NCI-H345 treated with DMSO at 0.1 percent for 48 hours (cell line): Measurements from ENCODE around the gene REXO1.

Experiments used
- DNase-seq: peaks from one replicate; lab custom pipeline; 2025; ENCODE audit not compliant: unreplicated experiment; lab: John Stamatoyannopoulos, UW

The REXO1 gene

GRCh38 chr19:1773184-1773583 is 75.1 kb downstream of the REXO1 start:
- DNase-seq, result no peak

DNA sequence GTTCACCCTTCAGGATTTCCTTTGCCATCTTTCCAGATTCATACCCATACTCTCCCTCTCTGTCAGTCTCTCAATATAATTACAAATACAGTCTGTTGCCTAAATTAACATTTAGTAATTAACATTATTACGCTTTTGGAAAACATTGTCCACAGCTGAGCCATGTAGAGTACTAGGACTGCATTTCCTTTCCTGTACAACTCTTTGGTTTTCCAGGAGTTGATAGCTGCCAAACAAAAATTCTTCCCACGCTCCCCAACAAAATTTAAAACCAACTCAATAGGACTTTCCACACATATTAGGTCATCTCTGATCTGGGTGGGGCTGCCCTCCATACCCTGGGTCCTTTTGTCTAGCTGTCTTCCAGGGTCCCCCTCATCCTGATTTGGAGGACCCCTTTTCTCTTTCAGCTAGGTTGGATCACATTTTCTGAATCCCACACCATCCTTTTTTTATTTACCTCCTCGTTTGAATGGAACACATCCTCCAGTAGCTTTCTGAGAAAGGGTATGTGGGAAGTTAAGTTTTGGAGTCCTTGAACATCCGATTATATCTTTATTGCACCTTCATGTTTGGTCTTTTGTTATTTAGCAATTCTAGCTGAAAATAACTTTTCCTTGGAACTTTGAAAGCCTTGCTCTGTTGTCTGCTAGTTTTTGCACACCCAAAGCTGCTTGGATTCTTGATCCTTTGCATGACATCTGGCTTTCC is 77.3 kb downstream of the REXO1 start:
- DNase-seq, result no peak

DNA sequence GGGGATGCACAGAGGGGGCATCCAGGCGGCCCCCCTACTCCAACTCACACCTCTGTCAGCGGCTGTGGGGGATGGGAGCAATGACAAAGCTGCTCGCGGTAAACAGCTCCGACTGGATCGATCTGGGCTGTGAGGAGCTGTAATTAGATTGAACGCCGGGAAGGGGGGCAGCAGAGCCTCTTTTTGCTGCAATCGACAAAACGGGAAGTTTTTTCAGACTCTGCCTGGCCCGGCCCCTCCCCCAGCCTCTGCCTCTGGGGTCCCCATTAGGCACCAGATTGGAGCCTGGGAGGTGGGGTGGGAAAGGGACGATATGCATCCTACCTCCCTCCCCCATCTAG is 78.7 kb downstream of the REXO1 start:
- DNase-seq, result no peak

DNA sequence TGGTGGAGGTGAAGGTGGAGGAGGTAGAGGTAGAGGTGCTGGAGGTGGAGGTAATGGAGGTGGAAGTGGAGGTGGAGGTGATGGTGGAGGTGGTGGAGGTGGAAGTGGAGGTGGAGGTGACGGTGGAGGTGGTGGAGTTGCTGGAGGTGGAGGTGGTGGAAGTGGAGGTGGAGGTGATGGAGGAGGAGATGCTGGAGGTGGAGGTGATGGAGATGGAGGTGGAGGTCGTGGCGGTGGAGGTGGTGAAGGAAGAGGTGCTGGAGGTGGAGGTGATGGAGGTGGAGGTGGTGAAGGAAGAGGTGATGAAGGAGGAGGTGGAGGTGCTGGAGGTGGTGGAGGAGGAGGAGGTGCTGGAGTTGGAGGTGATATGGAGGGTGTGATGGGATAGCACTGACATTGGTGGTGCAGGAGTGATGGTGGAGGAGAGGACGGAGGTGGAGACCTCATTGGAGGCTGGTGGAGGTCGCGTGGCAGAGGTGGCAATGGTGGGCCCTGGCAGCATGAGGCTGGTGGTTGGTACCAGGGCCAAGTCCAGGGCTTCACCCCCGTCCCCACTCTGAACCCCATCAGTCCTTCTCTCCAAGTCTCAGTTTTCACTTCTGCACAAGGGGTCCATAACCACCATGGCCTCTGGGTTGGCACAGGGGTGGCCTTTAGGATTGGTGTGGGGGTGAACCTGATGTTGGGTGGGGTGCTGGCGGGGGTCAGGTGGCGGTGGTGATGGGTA is 79.2 kb downstream of the REXO1 start:
- no peak for DNase-seq

DNA sequence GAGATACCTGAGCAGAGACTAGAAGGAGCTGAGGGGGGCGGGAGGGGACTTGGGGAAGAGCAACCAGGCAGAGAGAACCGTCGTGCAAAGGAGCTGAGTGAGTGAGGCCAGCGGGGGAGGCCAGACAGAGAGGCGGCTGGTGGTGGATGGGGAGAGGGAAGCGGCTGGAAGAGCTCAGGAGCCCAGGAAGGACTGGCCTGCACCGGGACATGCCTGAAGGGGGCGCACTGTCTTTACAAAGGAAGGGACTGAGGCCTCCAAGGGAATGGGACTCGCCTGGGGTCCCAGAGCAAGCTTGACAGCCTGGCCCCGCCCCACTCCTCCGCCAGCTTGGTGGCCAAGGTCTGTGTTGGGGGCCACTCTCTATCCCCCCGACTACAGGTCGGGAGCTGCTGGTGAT is 80.0 kb downstream of the REXO1 start:
- no peak for DNase-seq

GRCh38 chr19:1767464-1767933 is 80.8 kb downstream of the REXO1 start:
- no peak for DNase-seq

- DNase-seq, result no peak
These were observed 81.4 kb downstream of the REXO1 start for GRCh38 chr19:1766800-1767352.

DNA sequence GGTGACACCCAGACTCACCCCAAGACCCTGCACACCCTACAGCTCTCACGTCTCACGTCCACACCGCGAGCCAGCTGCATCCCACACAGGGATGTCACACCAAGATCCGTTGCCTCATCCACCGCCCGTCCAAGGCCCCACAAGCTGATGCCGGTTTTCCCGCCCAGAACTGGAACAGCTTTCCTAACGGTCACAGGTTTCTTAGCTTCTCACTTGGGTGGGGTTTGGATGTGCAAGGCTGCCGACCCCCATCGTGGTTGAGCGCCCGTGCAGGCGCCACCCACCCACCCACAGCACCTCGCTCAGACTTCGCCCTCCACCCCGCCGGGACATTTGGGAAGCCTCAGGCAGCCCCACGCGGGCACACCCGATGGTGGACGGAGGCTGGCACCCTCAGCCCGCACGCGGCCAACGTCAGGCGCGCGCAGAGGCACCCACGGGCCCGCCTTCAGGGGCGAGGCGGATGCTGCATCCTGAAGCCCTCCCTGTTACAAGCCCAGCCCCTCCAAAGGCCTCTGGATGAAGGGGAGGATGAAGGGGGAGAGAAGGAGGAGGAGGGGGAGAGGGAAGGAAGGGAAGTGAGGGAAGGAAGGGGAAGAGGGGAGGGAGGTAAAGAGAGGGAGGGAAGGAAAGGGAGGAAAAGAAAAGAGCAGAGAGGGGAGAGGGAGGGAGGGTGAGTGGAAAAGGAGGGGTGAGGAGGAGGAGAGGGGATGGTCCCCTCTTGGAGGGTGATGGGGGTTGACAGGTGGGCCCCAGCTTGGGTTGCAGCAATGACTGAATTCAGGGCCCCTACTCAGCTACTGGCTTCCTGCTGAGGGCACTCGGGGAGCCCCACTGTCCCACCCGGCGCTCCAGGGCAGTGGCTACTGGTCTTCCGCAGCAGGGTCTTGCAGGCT is 82.1 kb downstream of the REXO1 start:
- no peak for DNase-seq
